Heart left ventricle (tissue), 16 donors: ENCODE measurements around the gene SCN2B. TPM values are rescaled to one million over a fixed set of nuclear protein-coding genes. Genes with fewer than 3 reads are reported as not detected.

Source experiments
- ATAC-seq, 4 donors: fragments of 200-7000 bp; cut with Tn5 transposase; one replicate each; pipeline ENCODE4 v1.9.1; 2020 to 2022; ENCODE audit warnings: moderate library complexity in 4 of 4, mild to moderate bottlenecking in 3 of 4, moderate number of reproducible peaks in 1 of 4
- DNase-seq, 5 donors: peaks; one replicate each; pipeline ENCODE4 v3.0.0-alpha.2; 2020
- H3K27ac ChIP-seq, 12 donors: fragments of 200-600 bp; sonication (generic) in 4 of 12; one replicate each; pipeline versions ENCODE4 v1.5.0 to v1.8.0; 2016 to 2022; ENCODE audit warnings: mild to moderate bottlenecking in 2 of 12
- H3K27me3 ChIP-seq, 9 donors: fragments of 200-600 bp; sonication (generic) in 2 of 9; one replicate each; pipeline versions ENCODE4 v1.5.1 to v1.8.0; 2016 to 2022; ENCODE audit warnings: mild to moderate bottlenecking in 3 of 9
- H3K36me3 ChIP-seq, 9 donors: fragments of 200-600 bp; sonication (generic) in 2 of 9; one replicate each; pipeline versions ENCODE4 v1.5.0 to v1.8.0; 2018 to 2022; ENCODE audit warnings: mild to moderate bottlenecking in 2 of 9
- H3K4me1 ChIP-seq, 12 donors: fragments of 200-600 bp; sonication (generic) in 4 of 12; one replicate each; pipeline versions ENCODE4 v1.5.0 to v1.8.0; 2016 to 2022; ENCODE audit warnings: mild to moderate bottlenecking in 3 of 12
- H3K4me3 ChIP-seq, 12 donors: fragments of 200-600 bp; sonication (generic) in 4 of 12; one replicate each; pipeline versions ENCODE4 v1.5.0 to v1.8.0; 2017 to 2022; ENCODE audit warnings: mild to moderate bottlenecking in 9 of 12, moderate library complexity in 4 of 12
- H3K9me3 ChIP-seq, 12 donors: fragments of 200-600 bp; sonication (generic) in 4 of 12; one replicate each; pipeline versions ENCODE4 v1.5.0 to v1.8.0; 2016 to 2022; ENCODE audit warnings: mild to moderate bottlenecking in 1 of 12
- CTCF ChIP-seq, 12 donors: fragments of 200-600 bp; sonication (generic) in 4 of 12; IDR thresholded peaks; one replicate each; pipeline versions ENCODE4 v1.5.0 to v1.8.0; 2018 to 2022; ENCODE audit warnings: antibody characterized with exemption in 12 of 12, mild to moderate bottlenecking in 5 of 12
- POLR2A ChIP-seq, 2 donors: fragments of 450-650 bp; IDR thresholded peaks; one replicate each; pipeline ENCODE4 v1.6.1; 2017; ENCODE audit warnings: antibody characterized with exemption in 2 of 2, mild to moderate bottlenecking in 2 of 2, moderate library complexity in 2 of 2
- WGBS, 4 donors: extraction: QIAGEN DNeasy Blood & Tissue Kit in 2 of 4; methylation state at CpG; one replicate each; pipeline versions ENCODE4 v1.1.5 to v1.1.7; 2013 to 2018; 5-methylcytosine and 5-hydroxymethylcytosine counted together
- intact Hi-C, 10 donors: fragments of 100-400 bp; cut with DNase I; formaldehyde crosslinking; loops; one replicate each; pipeline versions ENCODE4 v1.11.1 to v1.14.2; 2022
- polyA plus RNA-seq, 2 donors: library from polyadenylated mRNA; stranded (reverse); fragments of 200-250 nt; gene quantifications; one replicate each; pipeline ENCODE4 v1.2.3, GENCODE V29; 2013
- total RNA-seq, 9 donors: library from RNA; depleted of rRNA in 2 of 9; stranded (reverse); fragments of >200 nt in 2 of 9; fragmentation: NEBNext Ultra II Directional in 3 of 9; extraction: Animal tissue kit (Norgen Biotek cat#: 25700) in 3 of 9; gene quantifications; one replicate each; pipeline versions ENCODE4 v1.1.0 to v1.2.4, GENCODE V29; 2016 to 2023
- donor health status: ischemic (EF 13 %, LVEDD 7.1; RV severe dilation, severe dysfunction).
- donor health status: healthy with polysubstance abuse.
- donor health status: DM: no; HTN: yes; CAD: no.
- donor health status: DM: no; HTN: no; CAD: no.
- donor health status: ischemic (EF 25% LVEDD 6.9; RV normal size, moderate dysfunction).
- donor health status: ischemic (EF 25% LVEDD 5.7; RV mildly dilated, moderate dysfunction).
- donor health status: healthy.
- donor health status: DM: yes; HTN: yes; CAD: no.
- donor health status: ischemic (EF 35%, LVEDD 5.7; RV mildly dilated, moderate dysfunction).
- donor health status: nonischemic (EF 11% LVEDD 7.7; RV severe dilation, severe dysfunction).
- donor health status: DM: yes; HTN: yes; CAD: no.
- donor health status: PGD.
- donor health status: ischemic (EF 29% LVEDD 5.4; RV normal size, mild dysfunction).
- donor health status: nonischemic (EF 23%, LVEDD 6.1; RV moderate dilation, normal function).

The SCN2B gene
- total and polyA plus RNA-seq, 11 donors, result 3.6 to 32.5 (median 11.8) TPM

GRCh38 chr11:118128721-118129470 is 47.5 kb downstream of the SCN2B start:
- peaks cover 0 to 29% (median 0%) of the 10 kb centered on the region in 12 donors for H3K4me1 ChIP-seq
- intact Hi-C loops, result no loop called here
- H3K27me3 ChIP-seq, result no peaks in the 10 kb centered on the region
- DNase-seq (no peak), ATAC-seq (peak in 3 of 4 donors; percentile 33 to 46 (median 41))
- H3K27ac ChIP-seq, result peak overlapping the region in 1 of 12 donors; percentile 22
- H3K9me3 ChIP-seq, result no peaks in the 10 kb centered on the region
- WGBS, 4 donors, result 58 to 67% (median 64%) methylated on average over 11 of the region's 11 CpGs
- no peak overlapping the region for H3K4me3 ChIP-seq
- TF ChIP-seq POLR2A (IDR thresholded peaks at IDR 0.05) (no peak), CTCF (IDR thresholded peaks at IDR 0.05) (no peak)
- H3K36me3 ChIP-seq, result no peaks in the 10 kb centered on the region

- intact Hi-C loops, result no loop called here
- DNase-seq (no peak), ATAC-seq (no peak)
- peaks cover 0 to 29% (median 0%) of the 10 kb centered on the region in 12 donors for H3K4me1 ChIP-seq
- no peaks in the 10 kb centered on the region for H3K27me3 ChIP-seq
- 54 to 72% (median 67%) methylated on average over 4 of the region's 4 CpGs for WGBS, 4 donors
- H3K36me3 ChIP-seq, result no peaks in the 10 kb centered on the region
- H3K4me3 ChIP-seq, result no peak overlapping the region
- TF ChIP-seq POLR2A (IDR thresholded peaks at IDR 0.05) (no peak), CTCF (IDR thresholded peaks at IDR 0.05) (no peak)
- H3K27ac ChIP-seq, result peak overlapping the region in 1 of 12 donors; percentile 22
- H3K9me3 ChIP-seq, result no peaks in the 10 kb centered on the region
Observed at GRCh38 chr11:118128310-118128709, 48.1 kb downstream of the SCN2B start.

- TF ChIP-seq CTCF (IDR thresholded peaks at IDR 0.05) (no peak), POLR2A (IDR thresholded peaks at IDR 0.05) (no peak)
- ATAC-seq (no peak), DNase-seq (no peak)
- H3K9me3 ChIP-seq, result no peaks in the 10 kb centered on the region
- intact Hi-C loops, result no loop called here
- H3K4me1 ChIP-seq, result peaks cover 0 to 29% (median 0%) of the 10 kb centered on the region in 12 donors
- no peak overlapping the region for H3K27ac ChIP-seq
- no peaks in the 10 kb centered on the region for H3K27me3 ChIP-seq
- no peak overlapping the region for H3K4me3 ChIP-seq
- 87 to 93% (median 91%) methylated on average over 7 of the region's 7 CpGs for WGBS, 4 donors
- H3K36me3 ChIP-seq, result no peaks in the 10 kb centered on the region
Observed at GRCh38 chr11:118126082-118126838, 50.2 kb downstream of the SCN2B start.

GRCh38 chr11:118124929-118125535 is 51.4 kb downstream of the SCN2B start:
- Histone ChIP-seq H3K4me3 (no peak overlapping the region), H3K4me1 (peaks cover 0 to 20% (median 0%) of the 10 kb centered on the region in 12 donors), H3K27me3 (no peaks in the 10 kb centered on the region), H3K36me3 (no peaks in the 10 kb centered on the region), H3K9me3 (peaks cover 0 to 4% (median 0%) of the 10 kb centered on the region in 12 donors), H3K27ac (no peak overlapping the region)
- no peak for DNase-seq
- intact Hi-C loops, result no loop called here
- TF ChIP-seq CTCF (IDR thresholded peaks at IDR 0.05), result no peak
- TF ChIP-seq POLR2A (IDR thresholded peaks at IDR 0.05), result no peak
- peak in 1 of 4 donors; percentile 26 for ATAC-seq
- WGBS, 4 donors, result 58 to 67% (median 64%) methylated on average over 8 of the region's 8 CpGs
